ENCODE results near the gene FBXO21.

DNA sequence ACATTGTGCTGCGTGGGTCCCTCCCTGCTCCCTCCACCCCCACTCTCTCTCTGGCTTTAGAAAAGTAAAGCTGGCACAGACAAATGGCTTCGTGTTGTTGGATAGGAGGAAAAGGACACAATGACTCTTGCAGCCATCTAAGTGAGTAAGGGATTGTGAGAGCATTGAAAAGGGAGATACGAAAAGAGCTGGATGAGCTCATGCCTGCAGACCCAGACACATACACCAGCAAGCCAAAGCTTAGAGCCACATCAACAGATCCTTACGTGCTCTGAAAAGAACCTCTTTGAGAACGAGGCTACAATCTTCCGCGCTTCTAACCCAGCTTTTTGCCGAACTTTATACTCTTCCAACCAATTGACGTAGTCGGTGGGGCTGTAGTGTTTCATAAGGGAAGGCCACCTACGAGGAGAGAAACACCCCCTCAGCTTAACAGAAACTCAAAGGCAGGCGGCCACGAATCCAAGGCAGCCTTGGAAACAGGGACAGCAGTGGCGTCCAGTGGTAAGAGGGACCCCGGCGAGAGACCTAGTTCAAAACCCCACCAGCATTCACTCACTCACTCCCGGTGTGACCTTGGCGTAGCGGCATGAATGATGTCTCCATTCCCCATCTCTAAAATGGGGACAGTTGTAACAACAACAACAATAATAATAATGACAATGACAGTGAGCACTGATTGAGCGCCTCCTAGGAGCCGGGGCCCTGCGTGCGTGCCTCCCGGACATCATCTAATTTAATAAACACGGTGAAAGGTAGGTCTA, 1.1 kb downstream of the FBXO21 start:
- TF ChIP-seq EZH2 (IDR thresholded peaks at IDR 0.05; ENCODE audit: low read depth) (no peak), CTCF (conservative IDR thresholded peaks at IDR 0.05) (no peak)

All from PC-9 (cell line).